C4-2B (cell line): Measurements from ENCODE around the gene MCU.

Experiments used
- ZFX ChIP-seq: fragments of 450-650 bp; IDR thresholded peaks from 2 replicates; pipeline ENCODE4 v1.6.1; 2017
- TF ChIP-seq, protein P1 (sequence below): fragments of 450-650 bp; conservative IDR thresholded peaks from 2 replicates; pipeline ENCODE4 v1.5.1; 2017; ENCODE audit warnings: mild to moderate bottlenecking

DNA sequence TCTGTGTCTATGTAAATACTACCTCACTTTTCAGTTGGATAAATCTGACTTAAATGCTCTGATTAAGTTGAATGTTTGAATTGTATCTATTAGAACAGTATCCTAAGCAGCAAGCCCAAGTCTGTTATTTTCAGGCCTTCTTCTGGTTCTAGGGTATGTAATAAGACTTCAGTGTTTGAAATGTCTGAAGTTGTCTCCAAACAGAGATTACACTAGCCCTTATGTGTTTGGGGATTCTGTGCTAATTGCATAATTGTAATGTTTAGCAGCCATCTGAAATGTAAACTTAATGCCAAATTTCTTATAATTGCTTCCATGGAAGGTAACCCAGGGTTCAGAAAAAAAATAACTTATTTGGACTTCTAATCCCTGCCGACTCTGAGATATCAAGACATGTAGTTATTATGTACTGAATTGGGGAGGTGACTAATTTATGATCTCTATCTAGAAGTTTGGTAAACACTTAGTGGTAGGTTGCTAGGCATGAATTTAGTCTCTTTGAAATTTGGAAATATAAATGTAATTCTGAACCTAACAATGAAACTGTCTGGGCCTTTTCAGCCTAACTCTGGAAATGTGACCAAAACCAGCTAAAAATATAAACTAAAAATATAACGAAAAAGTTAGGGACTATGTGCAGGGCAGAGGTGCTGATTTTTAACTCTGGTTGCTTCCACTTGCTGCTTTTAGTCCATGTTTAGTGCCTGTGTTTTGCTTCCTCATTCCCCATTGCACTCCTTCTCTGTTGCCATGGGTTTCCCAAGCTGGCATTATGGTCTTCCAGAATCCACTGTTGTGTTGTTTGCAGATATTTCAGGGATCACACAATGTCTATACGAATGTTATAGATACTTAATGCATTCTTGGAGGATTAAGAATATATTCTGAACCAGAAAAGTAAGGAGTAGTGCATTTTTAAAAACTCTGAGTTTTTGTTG is 54.8 kb downstream of the MCU start:
- TF ChIP-seq, protein P1, sequence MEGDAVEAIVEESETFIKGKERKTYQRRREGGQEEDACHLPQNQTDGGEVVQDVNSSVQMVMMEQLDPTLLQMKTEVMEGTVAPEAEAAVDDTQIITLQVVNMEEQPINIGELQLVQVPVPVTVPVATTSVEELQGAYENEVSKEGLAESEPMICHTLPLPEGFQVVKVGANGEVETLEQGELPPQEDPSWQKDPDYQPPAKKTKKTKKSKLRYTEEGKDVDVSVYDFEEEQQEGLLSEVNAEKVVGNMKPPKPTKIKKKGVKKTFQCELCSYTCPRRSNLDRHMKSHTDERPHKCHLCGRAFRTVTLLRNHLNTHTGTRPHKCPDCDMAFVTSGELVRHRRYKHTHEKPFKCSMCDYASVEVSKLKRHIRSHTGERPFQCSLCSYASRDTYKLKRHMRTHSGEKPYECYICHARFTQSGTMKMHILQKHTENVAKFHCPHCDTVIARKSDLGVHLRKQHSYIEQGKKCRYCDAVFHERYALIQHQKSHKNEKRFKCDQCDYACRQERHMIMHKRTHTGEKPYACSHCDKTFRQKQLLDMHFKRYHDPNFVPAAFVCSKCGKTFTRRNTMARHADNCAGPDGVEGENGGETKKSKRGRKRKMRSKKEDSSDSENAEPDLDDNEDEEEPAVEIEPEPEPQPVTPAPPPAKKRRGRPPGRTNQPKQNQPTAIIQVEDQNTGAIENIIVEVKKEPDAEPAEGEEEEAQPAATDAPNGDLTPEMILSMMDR = no peak
- no peak for TF ChIP-seq ZFX
